HG02678 (cell line): ENCODE results near the gene ILK.

Experiments used
- ATAC-seq: cut with Tn5 transposase; IDR thresholded peaks from one replicate; pipeline ENCODE4 v1.9.1; 2021; ENCODE audit warnings: mild to moderate bottlenecking, moderate library complexity; ENCODE audit not compliant: unreplicated experiment

ILK gene

DNA sequence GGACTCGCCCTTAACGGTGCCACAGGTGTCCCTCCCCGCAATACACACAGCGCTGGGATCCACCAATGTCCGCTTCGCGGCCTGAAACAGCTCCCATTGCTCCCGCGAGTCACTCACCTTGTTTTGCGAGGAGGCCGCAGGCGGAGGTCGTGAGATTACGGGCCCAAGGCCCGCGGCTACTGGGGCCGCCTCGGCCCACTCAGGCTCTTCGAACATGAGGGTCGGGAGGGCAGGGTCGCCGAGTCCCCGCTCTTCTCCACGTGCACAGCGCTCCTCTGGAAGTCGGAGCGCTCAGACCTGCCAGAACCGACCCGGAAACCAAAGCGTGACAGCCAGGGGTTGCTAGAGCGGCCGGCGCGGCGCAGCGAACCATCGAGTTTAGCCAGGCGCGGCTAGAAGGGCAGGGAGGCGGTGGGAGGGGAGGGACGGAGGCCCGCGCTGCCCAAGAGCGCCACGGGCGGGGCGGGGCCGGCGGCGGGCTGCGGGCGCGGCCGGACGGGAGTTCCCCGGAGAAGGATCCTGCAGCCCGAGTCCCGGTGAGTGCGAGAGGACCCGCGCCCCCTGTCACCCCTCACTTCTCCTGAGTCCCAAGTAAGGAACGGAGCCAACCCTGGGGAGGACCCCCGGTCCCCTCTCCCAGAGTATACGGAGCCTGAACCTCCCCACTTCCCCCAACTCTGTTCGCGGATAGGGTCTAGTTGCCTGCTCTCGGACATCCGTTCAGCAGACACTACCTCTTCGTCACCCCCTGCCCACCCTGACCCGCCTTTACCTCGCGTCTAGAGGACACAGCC, at the start of gene ILK, which contains the start of gene RRP8:
Gene ILK (plus strand): TSS at position 488 of the 794 bp plus-strand sequence. CDS start 498 bp downstream, outside the sequence.
Gene RRP8 (minus strand): TSS at position 330 of the 794 bp plus-strand sequence. CDS start 114 bp downstream, at position 216.
- ATAC-seq = peak; percentile 82

DNA sequence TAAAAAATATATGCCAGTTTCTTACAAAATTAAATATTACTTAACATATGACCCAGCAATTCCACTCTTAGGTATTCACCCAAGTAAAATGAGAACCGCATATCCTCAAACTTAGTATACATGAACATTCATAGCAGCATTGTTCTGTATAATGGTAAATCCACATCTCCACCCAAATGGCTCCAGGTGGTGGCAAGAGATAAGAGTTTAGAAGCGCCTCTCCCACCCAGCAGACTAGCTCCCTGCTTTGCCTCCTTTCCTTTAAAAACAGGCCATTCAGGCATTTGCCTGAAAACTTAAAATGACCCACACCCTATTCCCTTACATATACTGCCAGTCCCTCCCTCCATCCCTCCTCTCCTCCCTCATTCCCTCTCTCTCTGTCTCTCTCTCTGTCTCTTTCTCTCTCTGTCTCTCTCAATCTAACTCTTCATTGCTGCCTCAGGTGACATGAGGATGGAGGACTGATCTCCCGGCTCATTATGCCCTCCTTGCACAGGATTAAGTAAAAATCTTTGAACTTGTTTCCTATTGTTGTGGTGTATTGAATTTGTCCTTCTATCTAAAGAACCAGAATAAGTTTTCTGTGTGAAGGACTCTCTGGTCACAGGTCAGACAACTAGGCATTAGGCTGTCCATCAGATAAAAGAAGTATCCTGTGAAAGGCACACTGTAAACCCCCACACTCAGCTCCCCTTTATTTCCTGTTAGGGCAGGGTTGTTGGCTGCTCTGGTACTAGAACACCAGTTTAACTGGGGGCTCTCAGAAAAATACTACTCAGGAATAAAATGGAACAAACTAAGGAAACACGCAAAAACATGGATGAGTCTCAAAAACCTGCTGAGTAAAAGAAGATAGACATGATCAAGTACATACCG, 48.5 kb upstream of the ILK start:
- ATAC-seq = no peak

DNA sequence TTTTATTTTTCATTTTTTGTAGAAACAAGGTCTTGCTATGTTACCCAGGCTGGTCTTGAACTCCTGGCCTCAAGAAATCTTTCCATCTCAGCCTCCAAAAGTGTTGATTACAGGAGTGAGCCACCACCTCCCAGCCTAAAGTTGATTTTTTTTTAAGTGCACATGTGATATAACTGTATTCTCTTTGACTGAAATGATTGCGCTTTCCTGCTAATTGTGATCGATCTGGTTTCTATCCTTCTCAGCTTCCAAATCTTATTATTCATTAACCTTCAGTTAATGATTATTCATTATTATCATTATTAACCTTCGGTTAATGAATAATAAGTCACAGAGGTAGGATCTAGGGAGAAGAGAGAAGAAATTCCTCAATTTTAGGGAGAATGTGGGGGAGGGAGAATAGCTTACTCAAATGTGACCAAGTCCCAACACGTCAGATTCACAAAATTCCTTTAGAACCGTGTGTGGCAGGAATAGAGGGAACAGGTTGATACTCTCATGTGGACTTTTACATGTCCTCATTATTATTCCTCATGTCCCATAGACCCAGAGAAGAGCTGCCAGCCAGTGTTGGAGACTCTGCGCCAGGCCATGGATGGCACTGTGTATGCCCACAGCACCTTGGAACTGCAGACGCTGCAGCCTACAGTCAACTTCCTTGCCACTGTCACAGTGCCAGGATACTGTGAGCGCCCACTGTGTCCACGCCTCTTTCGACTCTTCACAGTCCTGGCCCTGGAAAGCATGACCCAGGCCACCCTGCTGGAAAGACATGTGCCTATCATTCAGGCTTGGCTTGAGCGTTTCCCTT, 47.2 kb upstream of the ILK start:
- ATAC-seq = no peak

DNA sequence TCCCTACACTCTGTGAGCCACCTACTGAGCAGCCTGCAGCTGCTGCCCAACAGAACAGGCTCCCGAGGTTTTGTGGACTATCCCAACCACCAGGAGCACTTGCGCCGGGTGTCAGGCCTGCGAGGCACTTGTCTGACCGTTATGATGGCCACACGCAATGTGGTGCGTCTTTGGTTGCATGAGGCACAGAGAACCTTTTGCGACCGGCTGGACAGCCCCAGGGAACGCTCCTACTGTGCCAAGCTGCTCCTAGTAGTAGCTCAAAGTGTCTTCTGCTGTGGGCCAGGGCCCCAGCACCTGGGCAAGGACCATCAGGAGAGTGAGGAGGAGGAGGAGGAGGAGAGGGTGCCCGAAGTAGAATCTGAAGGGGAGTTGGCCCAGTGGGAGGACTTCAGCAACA, 46.5 kb upstream of the ILK start:
- ATAC-seq = no peak

DNA sequence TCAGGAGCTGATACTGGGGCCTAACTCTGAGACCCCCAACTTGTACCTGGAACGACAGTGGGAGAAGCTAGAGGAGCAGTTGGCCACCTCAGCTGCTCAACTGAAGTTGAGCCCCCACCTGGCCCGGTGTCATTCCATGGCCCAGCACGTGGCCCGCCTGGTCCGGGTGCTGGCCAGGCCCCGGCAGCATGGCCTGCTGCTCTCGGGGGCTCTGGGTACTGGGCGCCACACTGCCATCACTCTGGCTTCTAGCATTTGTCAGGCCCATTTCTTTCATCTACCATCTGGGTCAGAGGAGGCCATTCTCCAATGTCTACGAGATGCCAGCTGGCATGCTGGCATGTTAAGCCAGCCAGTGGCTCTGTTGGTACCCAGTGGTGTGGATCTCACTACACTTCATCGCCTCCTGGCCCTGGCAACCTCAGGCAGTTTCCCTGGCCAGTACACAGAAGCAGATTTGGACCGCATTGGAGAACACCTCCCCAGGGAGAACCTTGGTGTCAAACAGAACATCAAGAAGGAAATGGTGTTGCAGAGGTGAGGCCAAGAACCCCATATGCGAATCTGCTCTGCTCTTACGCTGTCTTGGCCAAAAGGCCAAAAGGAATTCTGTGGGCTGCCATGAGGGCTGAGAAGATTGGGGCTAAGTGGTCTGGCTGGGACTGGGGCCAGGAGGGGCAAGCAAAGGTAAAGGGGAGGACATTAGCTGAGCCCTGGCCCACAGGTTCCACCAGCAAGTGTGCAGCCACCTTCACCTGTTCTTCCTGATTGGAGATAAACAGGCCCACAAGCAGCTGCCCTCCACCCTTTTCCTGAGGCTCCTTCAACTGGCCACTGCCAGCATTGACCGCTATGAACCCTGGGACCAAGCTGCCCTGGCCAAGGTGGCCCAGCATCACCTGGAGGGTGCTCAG, 45.6 kb upstream of the ILK start:
- ATAC-seq = no peak

DNA sequence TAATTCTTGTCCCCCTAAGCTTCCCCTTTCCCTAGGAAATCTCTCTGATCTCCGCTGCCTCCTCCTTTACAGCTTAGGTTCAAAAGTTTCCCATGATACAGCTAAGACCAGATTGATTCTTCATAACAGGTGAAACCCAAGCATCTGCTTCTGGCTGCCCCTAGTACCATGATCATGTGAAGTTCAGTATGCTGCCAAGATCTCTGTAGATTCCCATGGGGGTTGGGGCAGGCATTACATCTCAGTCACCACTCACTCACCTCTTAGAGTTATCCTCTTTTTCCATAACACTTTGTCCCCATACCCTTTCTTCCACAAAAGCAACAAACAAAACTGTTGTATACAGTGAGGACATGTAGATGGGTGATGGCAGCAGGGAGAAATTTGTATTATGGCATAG, 44.2 kb upstream of the ILK start:
- no peak for ATAC-seq

DNA sequence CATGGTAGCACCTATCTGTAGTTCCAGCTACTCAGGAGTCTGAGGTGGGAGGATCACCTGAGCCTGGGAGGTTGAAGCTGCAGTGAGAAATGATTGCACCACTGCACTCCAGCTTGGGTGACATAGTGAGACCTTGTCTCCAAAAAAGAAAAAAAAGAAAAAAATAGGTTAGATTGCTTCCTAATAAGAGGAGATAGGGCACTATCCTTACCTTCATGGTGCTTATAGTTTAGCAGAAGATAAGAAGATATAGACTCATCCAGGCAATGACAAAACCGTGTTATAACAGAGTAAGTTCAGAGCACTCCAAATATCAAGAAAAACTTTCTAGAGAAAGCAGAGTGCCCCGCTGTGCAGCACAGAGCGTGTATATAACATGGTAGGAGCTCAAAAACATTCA, 42.3 kb upstream of the ILK start:
- no peak for ATAC-seq

DNA sequence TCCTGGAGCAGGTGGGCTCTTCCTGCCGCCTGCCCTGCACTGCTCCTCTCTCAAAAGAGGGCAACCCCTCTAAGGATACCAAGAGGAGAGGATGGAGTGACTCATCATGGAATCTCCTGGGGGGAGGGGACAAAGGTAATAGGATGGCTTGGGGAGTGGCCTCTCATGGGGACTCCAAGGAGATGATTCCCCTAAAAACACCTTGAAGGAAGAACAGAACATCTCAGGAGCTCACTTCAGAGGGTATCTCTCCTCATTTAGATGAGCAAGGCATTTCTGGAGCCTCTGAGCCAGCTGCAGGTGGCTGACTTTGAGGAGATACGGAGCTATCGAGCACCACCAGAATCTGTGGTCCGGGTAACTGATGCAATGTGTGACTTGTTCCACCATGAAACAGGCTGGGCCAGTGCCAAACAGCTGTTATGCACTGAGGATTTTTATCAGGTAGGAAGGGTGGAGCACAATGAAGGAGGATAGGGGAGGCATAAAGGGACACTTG, 40.4 kb upstream of the ILK start:
- no peak for ATAC-seq

DNA sequence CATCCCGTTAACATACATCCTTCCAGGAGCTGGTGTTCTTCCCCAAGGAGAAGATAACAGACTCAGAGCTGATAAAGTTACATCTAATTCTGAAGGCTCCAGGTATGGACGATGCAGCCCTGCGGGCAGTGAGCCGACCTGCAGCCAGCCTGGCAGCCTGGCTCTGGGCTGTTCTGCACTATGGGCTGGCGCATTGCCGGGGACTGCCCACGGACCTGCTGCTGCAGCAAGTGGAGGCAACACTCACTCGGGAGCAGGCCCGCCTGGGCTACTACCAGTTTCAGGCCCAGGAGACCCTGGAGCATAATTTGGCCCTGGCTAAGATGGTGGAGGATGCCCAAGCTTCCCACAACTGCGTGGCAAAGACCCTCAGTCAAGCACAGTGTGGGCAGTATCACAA, 39.9 kb upstream of the ILK start:
- no peak for ATAC-seq

DNA sequence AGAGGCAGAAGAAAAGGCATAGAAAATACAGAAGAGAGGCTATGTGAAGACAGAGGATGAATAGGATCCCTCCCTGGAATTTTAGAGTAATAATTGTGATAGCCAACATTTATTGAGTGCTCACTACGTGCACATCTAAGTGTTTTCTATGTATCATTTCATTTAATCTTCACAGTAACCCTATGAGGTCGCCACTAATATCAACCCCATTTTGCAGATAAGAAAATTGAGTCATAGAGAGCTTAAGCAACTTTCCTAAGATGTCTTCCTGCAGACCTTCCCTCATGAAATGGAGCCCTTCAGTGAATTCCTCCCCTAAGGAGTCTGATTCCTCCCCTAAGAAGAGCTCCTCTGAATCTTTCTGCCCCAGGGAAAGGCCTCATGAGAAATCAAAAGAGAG, 38.2 kb upstream of the ILK start:
- no peak for ATAC-seq

DNA sequence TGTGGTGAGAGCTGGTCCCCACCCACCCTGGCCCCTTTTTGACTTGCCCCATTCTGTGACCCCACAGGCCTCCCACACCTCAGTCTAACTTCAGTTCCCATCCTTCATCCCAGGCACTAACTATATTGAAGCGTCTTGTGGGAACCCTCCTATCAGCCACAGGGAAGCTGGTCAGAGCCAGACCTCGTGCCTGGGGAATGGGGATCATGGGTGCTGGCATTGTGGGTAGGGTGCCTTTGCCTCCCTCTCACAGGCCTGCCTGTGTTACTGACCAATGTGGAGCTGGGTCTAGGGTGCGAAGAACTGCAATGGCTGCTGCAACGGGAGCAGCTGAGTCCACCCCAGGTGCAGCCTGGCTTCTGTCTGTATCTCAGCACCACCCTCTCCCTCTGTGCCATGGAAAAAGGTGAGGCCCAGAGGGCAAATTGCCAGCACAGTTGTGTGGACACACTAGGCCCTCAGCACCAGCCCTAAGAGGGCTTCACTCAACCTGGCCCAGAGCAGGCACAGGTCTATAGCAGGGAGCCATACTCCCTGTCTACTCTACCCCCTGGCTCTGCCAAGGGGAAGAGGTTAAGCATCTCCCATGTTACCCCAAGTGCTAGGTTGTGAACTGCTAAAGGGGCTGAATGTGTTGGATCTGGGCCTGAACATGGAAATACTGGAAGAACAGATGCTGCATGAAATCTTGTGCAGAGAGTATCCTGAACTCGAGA, 37.4 kb upstream of the ILK start:
- ATAC-seq = no peak

DNA sequence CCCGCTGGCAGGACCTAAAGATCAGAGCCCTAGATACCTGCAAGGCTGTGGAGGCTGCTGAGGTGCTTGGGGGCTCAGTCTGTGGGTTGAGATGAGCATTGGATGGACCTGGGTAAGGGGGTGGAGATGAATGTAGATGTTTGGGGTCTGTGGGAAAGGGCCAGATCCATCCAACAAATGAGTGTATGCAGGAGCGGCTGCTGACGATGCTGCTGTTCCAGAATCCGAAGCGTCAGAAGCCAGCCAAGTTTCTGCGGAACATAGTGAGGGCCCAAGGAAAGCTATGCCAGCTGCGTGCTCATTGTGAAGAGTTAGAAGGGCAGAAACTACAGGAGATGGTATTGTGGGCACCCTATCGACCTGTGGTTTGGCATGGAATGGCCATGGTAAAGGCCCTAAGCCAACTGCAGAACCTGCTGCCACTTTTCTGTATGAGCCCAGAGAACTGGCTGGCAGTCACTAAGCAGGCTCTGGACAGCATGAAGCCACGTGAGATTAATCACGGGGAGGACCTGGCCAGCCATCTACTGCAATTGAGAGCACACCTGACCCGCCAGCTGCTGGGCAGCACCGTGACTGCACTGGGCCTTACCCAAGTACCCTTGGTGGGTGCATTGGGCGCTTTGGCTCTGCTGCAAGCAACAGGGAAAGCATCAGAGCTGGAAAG, 36.7 kb upstream of the ILK start:
- ATAC-seq = no peak

DNA sequence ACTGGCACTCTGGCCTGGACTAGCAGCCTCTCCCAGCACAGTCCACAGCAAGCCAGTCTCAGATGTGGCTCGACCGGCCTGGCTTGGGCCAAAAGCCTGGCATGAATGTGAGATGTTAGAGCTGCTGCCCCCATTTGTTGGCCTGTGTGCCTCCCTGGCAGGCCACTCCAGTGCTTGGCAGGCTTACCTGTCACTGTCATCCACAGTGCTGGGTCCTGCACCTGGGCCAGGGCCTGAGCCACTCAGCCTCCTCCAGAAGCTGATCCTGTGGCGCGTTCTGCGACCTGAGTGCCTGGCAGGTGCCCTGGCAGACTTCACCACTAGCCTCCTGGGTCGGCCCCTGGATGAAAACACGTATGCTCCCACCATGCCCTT, 36.2 kb upstream of the ILK start:
- no peak for ATAC-seq

DNA sequence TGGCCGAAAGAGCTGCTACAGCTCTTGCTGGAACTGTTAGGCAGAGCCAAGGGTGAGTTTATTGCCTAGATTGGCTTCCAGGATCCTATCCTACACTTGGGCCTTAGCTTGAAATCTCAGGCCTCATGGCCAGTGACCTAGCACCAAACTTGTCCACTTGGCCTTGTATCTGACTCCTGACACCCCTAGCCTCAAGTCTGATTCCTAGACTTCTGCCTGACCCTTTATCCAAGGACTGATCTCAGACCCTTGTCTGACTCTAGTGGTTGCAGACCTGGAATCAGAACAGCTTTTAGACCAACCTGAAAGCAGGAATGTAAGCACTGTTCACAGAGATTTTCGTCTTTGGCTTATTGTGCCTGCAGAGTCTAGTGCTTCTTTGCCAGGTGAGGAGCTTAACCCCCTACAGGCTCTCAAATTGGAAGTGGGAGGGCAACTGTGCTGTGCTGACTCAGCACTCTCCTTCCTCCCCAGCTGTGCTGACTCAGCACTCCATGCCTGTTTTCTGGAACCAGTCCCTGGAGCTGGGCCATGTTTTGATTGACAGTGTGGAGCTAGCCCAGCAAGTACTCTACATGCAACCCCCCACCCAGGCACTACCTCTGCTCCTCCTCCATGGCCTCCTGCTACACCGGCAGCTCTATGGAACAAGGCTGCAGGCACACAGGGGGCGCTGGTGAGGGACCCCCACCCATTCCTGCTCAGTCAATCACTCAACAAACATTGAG, 35.2 kb upstream of the ILK start:
- ATAC-seq = no peak

DNA sequence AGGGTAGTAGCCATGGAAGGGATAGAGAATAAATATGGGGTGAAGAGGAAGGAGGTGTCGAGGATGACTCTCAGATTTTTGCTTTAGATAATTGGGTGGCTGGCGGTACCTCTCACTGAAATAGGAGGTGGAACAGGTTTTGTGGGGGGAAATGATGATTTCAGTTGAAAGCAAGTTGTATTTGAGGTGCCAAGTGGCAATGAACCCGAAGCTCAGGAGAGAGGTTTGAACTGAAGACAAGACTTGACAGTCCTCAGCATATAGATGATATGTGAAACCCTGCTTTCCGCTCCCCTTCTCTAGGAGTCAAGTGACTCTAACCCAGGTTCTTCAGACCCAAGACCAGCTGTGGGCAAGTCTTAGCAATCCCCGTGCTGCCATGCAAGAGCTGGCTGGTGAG, 33.9 kb upstream of the ILK start:
- no peak for ATAC-seq

DNA sequence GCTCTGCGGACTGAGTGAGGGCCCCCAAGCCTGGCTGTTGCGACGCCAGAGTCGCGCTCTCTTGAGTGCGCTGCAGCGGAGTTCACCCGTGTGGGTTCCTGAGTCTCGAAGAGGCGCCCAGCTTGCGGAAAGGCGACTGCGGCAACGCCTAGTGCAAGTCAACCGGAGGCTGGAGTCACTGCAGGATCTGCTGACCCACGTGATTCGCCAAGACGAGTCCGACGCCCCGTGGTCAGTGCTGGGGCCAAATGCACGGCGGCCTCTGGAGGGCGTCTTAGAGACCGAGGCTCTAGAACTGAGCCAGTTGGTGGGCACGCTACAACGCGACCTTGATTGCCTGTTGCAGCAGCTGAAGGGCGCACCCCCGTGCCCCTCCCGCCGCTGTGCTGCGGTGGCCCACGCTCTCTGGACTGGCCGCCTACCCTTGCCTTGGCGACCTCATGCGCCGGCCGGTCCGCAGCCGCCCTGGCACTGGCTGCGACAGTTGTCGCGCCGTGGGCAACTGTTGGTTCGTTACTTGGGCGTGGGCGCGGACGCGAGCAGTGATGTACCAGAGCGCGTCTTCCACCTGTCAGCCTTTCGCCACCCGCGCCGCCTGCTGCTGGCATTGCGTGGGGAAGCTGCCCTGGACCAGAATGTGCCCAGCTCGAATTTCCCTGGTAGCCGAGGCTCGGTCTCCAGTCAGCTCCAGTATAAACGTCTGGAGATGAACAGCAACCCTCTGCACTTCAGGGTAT, 32.7 kb upstream of the ILK start:
- no peak for ATAC-seq

DNA sequence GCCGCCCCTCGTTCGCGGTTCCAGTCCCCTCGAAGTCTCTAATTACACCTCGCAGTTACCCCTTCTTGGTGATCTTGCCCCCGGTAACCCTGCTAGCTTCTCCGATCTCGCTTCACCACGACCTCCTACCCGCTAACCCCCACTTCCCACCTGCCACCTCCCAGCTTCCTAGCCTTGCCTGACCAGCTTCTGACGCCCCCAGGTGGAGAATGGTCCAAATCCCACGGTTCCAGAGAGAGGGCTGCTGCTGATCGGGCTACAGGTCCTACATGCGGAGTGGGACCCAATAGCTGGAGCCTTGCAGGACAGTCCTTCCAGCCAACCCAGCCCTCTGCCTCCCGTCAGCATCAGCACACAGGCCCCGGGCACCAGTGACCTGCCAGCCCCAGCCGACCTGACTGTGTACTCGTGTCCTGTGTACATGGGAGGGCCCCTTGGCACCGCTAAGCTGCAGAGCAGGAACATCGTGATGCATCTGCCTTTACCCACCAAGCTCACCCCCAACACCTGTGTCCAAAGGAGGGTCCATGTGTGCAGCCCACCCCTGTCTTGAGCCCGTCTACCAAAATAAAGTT, 32.1 kb upstream of the ILK start:
- no peak for ATAC-seq
